ENCODE data around the gene PSMB5. TPM values are rescaled to one million over a fixed set of nuclear protein-coding genes. Genes with fewer than 3 reads are reported as not detected.

Gene PSMB5
- total and polyA plus RNA-seq, 2 of the 13 experiments (the other 11 are each of a cell fraction or from before 2014, with no cell fraction given): 705 to 871 TPM

GRCh38 chr14:23057757-23058653 is 23.3 kb upstream of the PSMB5 start (continued):
- no peak; the same call in 1 of the 2 replicates for TF ChIP-seq ATF6 (CRISPR knock-in tag; conservative IDR thresholded peaks at IDR 0.05)
- peak; percentile 36; the same call in 1 of the 2 replicates for TF ChIP-seq HMG20B (CRISPR knock-in tag; conservative IDR thresholded peaks at IDR 0.05)
- TF ChIP-seq FOSL1 (CRISPR knock-in tag; IDR thresholded peaks at IDR 0.05; ENCODE audit: borderline replicate concordance): no peak
- TF ChIP-seq YEATS4 (CRISPR knock-in tag; IDR thresholded peaks at IDR 0.05; ENCODE audit: borderline replicate concordance): peak; percentile 70
- no peak for TF ChIP-seq EZH2 (conservative IDR thresholded peaks at IDR 0.05; ENCODE audit: low read depth, low read length)
- no peak for TF ChIP-seq ARID3A (IDR thresholded peaks at IDR 0.05; ENCODE audit: low read depth, low read length)
- TF ChIP-seq ZNF724P (CRISPR knock-in tag; IDR thresholded peaks at IDR 0.05; ENCODE audit: borderline replicate concordance): peak; percentile 84; the same call in 1 of the 2 replicates
- 0 out of 2 replicates have a peak, but pooled peaks have one; percentile 32 for TF ChIP-seq RFX5 (IDR thresholded peaks at IDR 0.05; ENCODE audit: low read depth, low read length)
- no peak for TF ChIP-seq RFX3 (CRISPR knock-in tag; IDR thresholded peaks at IDR 0.05)
- no peak for TF ChIP-seq PHF20 (CRISPR knock-in tag; IDR thresholded peaks at IDR 0.05)
- TF ChIP-seq TAF1 (CRISPR knock-in tag; IDR thresholded peaks at IDR 0.05): no peak; the same call in 1 of the 2 replicates
- TF ChIP-seq PITX1 (CRISPR knock-in tag; IDR thresholded peaks at IDR 0.05): peak; percentile 76
- no peak for TF ChIP-seq THYN1 (CRISPR knock-in tag; IDR thresholded peaks at IDR 0.05; ENCODE audit: borderline replicate concordance, low read depth)
- TF ChIP-seq KDM4B (CRISPR knock-in tag; IDR thresholded peaks at IDR 0.05): peak; percentile 95
- peak; percentile 89 for TF ChIP-seq KMT2A (CRISPR knock-in tag; IDR thresholded peaks at IDR 0.05)
- TF ChIP-seq ZNF839 (CRISPR knock-in tag; IDR thresholded peaks at IDR 0.05; ENCODE audit: borderline replicate concordance): peak; percentile 99; the same call in 1 of the 2 replicates
- peak; percentile 92 for TF ChIP-seq GTF3A (CRISPR knock-in tag; conservative IDR thresholded peaks at IDR 0.05)
- peak; percentile 14; the same call in 1 of the 2 replicates for TF ChIP-seq MZF1 (CRISPR knock-in tag; IDR thresholded peaks at IDR 0.05; ENCODE audit: borderline replicate concordance)
- TF ChIP-seq HOXA5 (CRISPR knock-in tag; IDR thresholded peaks at IDR 0.05): peak; percentile 89; the same call in 1 of the 2 replicates
- 0 out of 2 replicates have a peak, but pooled peaks have one; percentile 28 for TF ChIP-seq ZNF20 (CRISPR knock-in tag; IDR thresholded peaks at IDR 0.05)
- TF ChIP-seq CBFB (CRISPR knock-in tag; IDR thresholded peaks at IDR 0.05): peak; percentile 67; the same call in 1 of the 2 replicates
- TF ChIP-seq CERS6 (CRISPR knock-in tag; IDR thresholded peaks at IDR 0.05): no peak
- 0 out of 2 replicates have a peak, but pooled peaks have one; percentile 72 for TF ChIP-seq ZNF234 (CRISPR knock-in tag; conservative IDR thresholded peaks at IDR 0.05)
